ENCODE data around the gene PRICKLE3.

DNA sequence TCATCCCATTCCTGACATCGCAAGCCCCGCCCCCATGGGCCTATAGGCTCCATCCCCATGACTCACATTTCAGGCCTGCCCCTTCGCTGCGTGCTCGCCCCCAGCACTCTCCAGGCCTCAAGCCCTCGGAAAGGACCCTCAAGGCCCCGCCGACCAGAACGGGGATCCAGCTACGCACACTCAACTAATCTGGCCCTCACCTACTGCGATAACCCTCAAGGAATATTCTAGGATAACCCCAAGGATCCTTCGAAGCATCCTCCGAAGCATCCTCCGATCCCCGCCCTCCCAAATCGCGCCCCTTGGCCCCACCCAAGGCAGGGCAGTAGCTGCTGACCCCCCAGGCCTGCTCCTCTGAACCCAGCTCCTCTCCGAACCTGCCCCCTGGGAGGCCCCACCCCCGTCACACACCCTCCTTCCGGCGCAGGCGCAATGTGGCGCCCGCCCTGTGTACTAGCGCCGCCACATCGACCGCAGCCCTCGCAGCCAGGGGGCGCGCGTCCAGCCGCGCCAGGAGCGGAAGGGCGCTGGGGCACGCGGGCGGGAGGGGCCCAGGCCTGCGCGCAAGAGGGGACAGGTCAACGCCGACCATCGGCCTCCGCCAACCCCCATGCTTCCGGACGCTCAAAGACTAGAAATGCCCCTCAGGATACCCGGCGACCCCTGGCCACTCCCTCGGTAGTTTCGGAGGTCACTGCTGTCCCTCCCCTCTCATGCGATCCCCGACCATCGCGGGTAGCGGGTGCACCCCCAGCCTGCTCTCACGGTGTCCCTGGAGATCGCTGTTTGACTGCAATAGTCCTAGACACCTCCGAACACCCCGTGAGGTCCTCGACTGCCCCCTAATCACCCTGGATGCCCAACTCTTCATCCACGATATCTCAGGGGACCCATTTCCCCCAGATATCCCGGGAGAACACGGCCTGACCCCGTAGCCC, 30.0 kb downstream of the PRICKLE3 start:
- TF ChIP-seq, protein P1, sequence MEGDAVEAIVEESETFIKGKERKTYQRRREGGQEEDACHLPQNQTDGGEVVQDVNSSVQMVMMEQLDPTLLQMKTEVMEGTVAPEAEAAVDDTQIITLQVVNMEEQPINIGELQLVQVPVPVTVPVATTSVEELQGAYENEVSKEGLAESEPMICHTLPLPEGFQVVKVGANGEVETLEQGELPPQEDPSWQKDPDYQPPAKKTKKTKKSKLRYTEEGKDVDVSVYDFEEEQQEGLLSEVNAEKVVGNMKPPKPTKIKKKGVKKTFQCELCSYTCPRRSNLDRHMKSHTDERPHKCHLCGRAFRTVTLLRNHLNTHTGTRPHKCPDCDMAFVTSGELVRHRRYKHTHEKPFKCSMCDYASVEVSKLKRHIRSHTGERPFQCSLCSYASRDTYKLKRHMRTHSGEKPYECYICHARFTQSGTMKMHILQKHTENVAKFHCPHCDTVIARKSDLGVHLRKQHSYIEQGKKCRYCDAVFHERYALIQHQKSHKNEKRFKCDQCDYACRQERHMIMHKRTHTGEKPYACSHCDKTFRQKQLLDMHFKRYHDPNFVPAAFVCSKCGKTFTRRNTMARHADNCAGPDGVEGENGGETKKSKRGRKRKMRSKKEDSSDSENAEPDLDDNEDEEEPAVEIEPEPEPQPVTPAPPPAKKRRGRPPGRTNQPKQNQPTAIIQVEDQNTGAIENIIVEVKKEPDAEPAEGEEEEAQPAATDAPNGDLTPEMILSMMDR (IDR thresholded peaks at IDR 0.05) = peak; percentile 45 to 84 (median 66)
- TF ChIP-seq POLR2A (IDR thresholded peaks at IDR 0.05) = peak; percentile 29 to 33

All from adrenal gland (tissue), 5 donors.